Stimulated activated naive CD8-positive, alpha-beta T cell treated with anti-CD3 and anti-CD28 coated beads, Interleukin-15, Interleukin-2, amounts not matched to agents 100 U/mL and 50 U/mL, for 24 hours (primary cell): Measurements from ENCODE around the gene LDLRAD4.

Experiments used
- ATAC-seq: fragments of 150-1000 bp; cut with Tn5 transposase; one replicate; pipeline ENCODE4 v1.10.0; 2021
- DNase-seq: peaks from one replicate; pipeline ENCODE4 v3.0.0; 2021

Gene LDLRAD4

GRCh38 chr18:13218368-13218991 lies at the start of gene LDLRAD4:
LDLRAD4 (plus strand) TSS chr18:13218760.
- ATAC-seq (peak; percentile 19), DNase-seq (peak; percentile 45)

DNA sequence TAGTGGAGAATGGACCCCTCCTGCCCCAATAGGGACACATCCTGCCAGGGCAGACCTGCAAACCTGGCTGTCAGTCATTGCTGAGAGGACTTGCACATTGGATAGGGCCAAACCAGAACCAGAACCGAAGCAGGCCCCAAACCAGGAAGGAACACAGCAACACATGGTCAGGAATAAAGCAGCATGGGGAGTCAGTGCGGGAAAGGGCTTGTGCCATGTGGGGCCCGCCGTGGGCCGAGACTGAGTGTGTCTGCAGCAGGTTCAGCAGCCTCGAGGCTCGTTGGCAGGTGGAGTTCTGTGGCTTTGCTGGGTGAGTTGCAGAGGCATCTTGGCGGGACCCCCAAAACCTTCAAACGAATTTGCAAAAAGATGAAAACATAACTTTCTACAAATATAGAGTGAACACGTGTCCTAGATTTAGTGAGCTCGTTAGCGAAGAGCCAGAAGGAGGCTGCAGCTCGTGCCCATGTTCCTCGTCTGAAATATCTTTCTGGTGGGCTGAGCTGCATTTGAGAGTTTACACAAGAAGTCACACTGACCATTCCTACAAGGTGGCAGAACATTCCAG lies 44.9 kb upstream of the LDLRAD4 start:
- no peak for ATAC-seq
- no peak for DNase-seq

DNA sequence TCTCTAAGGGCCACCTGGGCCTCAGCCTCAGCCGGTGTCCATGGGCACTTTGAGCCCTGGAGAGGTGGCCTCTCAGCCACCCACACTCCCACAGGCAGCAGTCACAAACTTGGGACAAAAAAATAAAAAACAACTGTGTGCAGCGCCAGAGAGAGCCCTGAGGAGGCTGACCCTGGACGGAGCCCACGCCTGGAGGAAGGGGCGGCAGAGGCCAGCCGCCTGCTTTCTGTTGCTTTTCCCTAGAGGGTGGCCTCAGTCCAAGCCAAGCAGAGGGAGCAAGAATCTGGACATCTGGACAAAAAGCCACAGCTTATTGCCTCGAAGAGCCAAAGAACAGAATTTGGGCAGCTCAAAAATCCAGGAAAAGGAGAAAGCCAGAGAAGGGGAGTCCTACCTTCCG lies 43.3 kb upstream of the LDLRAD4 start:
- ATAC-seq (no peak), DNase-seq (no peak)

DNA sequence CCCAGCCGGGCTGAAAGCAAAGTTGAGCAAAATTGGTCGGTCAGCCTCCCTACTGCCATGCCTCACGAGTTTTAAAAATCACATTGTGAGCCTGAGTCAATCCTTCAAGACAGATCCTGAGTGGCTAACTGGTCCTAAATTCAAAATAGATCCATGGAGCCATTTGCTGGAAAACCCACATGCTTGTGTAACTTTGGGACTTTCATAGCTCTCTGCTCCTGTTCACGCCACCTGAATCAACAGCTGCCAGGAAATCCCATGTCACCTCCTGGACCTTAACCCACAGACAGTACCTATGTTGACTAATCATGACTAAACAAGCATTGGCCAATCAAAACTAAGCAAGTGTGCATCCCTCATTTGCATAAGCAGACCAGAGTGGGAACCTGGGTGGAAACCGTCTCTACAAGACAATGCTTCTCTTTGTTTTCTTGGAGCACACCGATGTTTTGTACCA lies 42.8 kb upstream of the LDLRAD4 start:
- ATAC-seq, result peak; percentile 25

GRCh38 chr18:13176847-13177246 lies 41.7 kb upstream of the LDLRAD4 start:
- ATAC-seq (no peak), DNase-seq (no peak)

More for the DNA sequence above, 42.8 kb upstream of the LDLRAD4 start:
- no peak for DNase-seq

DNA sequence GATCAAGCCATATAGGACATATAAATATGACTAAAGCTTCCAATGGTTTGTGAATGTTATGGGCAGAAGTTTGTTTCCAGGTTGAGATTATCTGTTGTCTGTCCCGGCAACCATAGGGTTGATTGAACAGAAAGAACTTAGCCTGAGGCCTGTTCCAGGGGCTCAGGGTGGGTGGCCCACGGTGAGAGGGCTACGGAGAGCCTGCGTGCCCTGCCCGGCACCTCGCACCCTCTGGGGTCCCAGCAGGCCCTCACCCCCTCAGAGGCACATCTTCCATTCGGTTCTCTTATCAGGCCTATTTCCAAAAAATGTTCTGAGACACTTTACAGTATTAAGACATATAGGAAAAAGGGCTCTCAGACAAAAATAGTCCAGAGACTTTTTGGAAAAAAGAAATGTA lies 40.4 kb upstream of the LDLRAD4 start:
- no peak for ATAC-seq

DNA sequence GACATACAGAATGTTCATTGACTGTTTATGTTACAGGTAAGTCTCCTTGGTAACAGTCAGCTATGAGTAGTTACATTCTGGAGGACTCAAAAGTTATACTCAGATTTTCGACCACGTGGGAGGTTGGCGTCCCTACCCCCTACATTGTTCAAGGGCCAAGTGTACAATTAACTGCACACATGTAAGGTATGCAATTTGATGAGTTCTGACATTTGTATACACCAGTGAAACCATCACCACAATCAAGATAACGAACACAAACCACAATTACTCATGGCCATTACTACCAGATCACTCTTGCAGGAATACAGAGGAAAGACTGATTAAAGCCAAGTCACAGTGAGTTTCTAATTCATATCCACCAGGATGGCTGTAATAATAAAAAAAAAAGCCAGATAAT lies 39.6 kb upstream of the LDLRAD4 start:
- peak; percentile 28 for DNase-seq
- ATAC-seq, result peak; percentile 86

More for the DNA sequence above, 40.4 kb upstream of the LDLRAD4 start:
- no peak for DNase-seq

DNA sequence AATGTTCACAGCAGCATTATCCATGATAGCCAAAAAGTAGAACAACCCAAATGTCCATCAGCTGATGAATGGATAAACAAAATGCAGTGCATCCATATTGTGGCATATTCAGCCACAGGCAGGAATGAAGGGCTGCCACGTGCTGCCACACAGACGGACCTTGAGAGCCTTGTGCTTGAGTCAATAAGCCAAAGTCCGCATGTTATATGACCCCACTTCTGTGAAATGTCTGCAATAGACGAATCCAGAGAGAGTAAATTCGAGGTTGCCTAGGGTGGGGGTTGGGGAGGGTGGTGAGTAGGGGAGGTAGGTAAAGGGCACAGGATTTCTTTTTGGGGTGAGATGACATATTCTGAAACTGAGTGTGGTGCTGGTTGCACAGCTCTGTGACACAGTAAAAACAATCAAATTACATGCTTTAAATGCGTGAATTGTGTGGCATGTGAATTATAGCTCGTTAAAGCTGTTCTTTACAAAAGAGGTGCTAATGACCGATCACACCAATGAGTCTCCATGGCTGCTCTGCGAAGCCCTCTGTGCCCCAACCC lies 38.9 kb upstream of the LDLRAD4 start:
- DNase-seq (peak; percentile 43), ATAC-seq (peak; percentile 70)

GRCh38 chr18:13180614-13181375 lies 37.8 kb upstream of the LDLRAD4 start:
- DNase-seq, result no peak
- ATAC-seq, result no peak

GRCh38 chr18:13181765-13182164 lies 36.8 kb upstream of the LDLRAD4 start:
- no peak for DNase-seq
- ATAC-seq, result no peak

- DNase-seq, result no peak
- no peak for ATAC-seq
Measured at GRCh38 chr18:13183359-13183758, 35.2 kb upstream of the LDLRAD4 start.

DNA sequence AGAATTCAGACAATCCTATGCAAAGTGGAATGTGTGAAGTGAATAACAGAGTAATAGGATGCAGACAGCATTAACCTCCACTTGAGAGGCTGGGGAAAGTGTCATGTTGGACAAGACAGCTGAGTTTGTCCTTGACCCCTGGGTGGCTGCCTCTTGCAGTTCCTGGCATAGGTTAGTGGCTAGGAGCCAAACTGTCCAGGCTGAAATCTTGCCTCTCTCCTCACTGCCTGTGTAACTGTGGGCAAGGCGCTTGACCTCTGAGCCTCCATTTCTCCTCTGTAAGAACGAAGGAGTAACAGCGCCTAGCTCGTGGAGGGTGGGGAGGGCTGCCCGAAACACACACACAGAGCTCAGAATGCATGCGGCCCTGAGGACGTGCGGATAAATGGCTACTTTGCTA lies 34.8 kb upstream of the LDLRAD4 start:
- ATAC-seq (no peak), DNase-seq (no peak)

- no peak for DNase-seq
- ATAC-seq, result no peak
Measured at GRCh38 chr18:13184396-13184795, 34.2 kb upstream of the LDLRAD4 start.

DNA sequence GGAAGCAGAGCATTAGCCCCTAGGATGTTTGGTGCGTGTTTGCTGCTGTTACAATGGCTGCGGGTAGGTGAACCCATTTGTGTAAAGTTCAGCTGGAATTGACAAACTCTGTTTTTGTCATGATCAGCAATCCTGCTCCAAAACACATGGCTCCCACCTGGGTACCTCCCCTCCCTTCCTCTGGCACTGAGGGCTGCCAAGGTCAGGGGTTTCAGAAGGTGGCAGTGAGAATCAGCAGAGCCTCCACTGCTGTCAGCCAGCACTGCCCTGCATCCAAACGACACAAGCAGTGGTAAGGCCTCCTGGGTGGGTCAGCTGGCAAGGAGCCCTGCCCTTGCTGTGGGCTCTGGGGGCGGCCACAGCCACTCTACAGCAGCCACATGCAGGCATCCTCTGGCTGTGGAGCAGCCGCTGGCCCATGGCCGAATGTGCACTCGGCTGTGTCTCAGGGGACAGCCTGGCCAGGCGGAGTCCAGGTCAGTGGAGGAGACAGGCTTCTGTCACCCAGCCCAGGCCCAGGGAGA lies 32.8 kb upstream of the LDLRAD4 start:
- DNase-seq (no peak), ATAC-seq (no peak)

- no peak for DNase-seq
- ATAC-seq, result no peak
Measured at GRCh38 chr18:13186687-13187086, 31.9 kb upstream of the LDLRAD4 start.

- DNase-seq, result no peak
- ATAC-seq, result no peak
Measured at GRCh38 chr18:13187498-13187897, 31.1 kb upstream of the LDLRAD4 start.

DNA sequence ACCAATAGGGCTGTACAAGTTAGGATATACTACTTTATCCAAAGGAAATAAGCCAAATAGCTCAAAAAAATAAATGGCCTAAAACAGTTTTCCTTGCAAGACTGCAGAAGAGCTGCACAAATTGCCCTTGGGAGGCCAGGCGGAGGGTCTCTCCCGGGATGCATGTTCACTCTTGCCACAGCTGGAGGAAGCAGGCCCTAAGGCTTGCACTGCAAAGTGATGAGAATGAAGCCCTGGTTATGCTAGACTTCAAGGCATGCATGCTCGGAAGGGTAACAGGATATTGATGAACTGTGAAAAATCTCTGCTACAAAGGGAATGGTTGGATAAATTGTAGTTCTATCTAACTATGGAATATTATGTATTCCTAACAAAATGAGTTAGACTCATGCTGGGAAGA lies 27.5 kb upstream of the LDLRAD4 start:
- DNase-seq (no peak), ATAC-seq (no peak)

DNA sequence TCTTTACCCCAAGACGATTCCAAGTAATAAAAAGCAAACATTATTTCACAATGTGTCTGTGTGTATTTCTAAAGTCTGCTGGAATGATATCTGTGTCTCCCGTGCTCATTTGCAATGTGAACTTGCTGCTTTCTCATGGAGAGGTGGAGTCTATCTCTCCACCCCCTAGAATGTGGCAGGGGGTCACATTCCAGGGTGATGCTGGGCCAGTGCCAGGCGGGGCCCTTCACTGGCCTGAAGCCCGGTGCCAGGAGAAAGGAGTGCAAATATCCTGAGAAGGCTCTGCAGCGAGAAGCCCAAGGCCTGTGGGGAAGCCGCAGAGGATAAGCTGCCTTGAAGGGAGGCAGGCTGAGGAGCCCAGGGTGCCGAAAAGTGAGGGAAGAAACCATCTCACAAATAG lies 26.8 kb upstream of the LDLRAD4 start:
- no peak for DNase-seq
- ATAC-seq, result no peak

DNA sequence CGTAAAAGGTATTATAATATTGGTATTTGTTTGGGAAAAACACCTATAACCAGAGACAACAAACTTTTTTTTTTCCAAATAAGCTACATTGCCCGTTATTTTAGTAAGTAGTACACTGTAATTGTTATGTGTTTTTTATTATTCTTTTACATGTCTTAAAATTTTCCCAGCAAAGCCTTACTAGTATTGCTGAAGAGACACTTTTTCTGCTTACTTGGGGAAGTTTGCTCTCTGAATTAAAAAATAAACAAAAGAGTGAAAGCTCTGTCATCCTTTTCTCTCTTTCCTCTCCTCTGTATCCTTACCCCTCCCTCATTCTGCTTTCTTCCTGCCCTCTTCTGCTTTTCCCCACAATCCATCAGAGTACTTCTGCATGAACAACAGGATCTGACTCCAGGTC lies 25.6 kb upstream of the LDLRAD4 start:
- no peak for ATAC-seq
- no peak for DNase-seq

- ATAC-seq, result no peak
Measured at GRCh38 chr18:13194239-13194638, 24.3 kb upstream of the LDLRAD4 start.

GRCh38 chr18:13198701-13199100 lies 19.9 kb upstream of the LDLRAD4 start:
- DNase-seq (no peak), ATAC-seq (no peak)

More at GRCh38 chr18:13194239-13194638, 24.3 kb upstream of the LDLRAD4 start:
- no peak for DNase-seq

GRCh38 chr18:13199169-13199568 lies 19.4 kb upstream of the LDLRAD4 start:
- ATAC-seq (no peak), DNase-seq (no peak)

DNA sequence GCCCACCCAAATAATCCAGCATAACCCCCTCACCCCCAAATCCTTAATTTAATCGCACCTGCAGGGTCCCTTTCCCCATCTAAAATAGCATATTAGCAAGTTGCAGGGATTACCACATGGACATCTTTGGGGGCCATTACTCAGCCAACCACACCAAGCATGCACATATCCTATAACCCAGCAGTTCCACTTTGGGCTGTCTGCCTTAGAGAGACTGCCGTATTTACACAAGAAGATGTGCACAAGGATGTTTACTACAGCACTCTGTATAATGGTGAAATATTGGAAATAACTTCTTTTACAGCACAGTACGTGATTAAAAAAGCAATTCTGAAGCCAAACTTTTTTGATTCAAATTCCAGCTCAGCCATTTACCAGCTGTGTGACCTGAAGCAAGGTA lies 17.3 kb upstream of the LDLRAD4 start:
- no peak for ATAC-seq
- DNase-seq, result no peak
